Epithelial cell of proximal tubule (primary cell): Measurements from ENCODE around the gene TMCO4. TPM values are rescaled to one million over a fixed set of nuclear protein-coding genes. Genes with fewer than 3 reads are reported as not detected.

Experiments used
- DNase-seq: peaks from one replicate; pipeline ENCODE4 v3.0.0-alpha.2; 2011; ENCODE audit warnings: low read depth
- H3K4me3 ChIP-seq: 2 replicates; pipeline ENCODE4 v1.5.1; 2011; ENCODE audit warnings: low read depth, mild to moderate bottlenecking, low read length
- total RNA-seq: library from RNA; depleted of rRNA; stranded (reverse); fragments of >200 nt; gene quantifications from 2 replicates; pipeline ENCODE4 v1.2.3, GENCODE V29; 2015
- TF ChIP-seq, protein P1 (sequence below): conservative IDR thresholded peaks from 2 replicates; pipeline ENCODE4 v1.5.1; 2012; ENCODE audit warnings: low read depth, mild to moderate bottlenecking, low read length

The TMCO4 gene
- total RNA-seq, 1 donor from 2014 or later = 9.8 TPM

DNA sequence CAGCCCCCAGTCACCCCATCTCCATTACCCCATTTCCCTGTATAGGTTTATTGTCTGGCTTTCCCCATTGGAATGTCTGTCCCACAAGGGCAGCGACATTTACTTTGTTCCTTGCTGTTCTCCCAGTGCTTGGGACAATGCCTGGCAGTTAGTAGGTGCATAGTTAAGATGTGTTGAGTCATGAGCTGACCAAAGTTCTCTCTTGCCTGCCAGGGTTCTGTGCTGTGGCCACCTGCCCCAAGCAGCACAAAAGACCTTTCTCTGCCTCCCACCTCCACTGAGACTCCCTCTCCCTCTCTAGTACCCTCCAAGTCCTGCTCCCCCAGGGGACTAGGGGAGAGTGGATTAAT lies 40.0 kb downstream of the TMCO4 start:
- DNase-seq = no peak
- TF ChIP-seq, protein P1, sequence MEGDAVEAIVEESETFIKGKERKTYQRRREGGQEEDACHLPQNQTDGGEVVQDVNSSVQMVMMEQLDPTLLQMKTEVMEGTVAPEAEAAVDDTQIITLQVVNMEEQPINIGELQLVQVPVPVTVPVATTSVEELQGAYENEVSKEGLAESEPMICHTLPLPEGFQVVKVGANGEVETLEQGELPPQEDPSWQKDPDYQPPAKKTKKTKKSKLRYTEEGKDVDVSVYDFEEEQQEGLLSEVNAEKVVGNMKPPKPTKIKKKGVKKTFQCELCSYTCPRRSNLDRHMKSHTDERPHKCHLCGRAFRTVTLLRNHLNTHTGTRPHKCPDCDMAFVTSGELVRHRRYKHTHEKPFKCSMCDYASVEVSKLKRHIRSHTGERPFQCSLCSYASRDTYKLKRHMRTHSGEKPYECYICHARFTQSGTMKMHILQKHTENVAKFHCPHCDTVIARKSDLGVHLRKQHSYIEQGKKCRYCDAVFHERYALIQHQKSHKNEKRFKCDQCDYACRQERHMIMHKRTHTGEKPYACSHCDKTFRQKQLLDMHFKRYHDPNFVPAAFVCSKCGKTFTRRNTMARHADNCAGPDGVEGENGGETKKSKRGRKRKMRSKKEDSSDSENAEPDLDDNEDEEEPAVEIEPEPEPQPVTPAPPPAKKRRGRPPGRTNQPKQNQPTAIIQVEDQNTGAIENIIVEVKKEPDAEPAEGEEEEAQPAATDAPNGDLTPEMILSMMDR = no peak
- no peak overlapping the region for H3K4me3 ChIP-seq

DNA sequence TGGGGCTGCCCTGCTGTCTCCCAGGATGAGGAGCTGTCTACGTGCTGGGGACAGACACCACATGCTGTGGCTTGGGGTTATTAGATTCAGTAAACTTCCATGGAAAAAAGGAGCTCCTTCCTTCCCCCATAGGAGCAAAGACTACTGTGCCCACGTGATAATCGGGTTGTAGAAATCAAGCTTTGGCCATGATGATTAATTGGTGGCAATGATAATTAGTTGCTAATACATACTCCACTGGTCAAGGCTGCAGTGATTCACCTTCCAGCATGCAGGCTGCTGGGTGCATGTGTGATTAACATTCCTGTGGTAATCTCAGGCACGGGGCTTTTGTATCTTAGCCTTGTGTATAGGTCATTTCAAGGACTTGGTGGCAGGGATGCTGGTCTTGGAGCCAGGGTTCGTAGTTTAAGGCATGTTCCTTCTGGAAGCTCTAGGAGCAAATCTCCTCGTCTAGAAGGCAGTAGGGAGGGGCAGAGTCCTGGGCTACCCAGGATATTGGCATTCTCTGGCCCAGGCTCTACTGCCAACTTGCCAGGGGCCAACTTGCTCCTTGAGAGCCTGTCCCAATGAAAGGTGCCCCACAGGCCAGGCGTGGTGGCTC lies 41.4 kb downstream of the TMCO4 start:
- DNase-seq = peak; percentile 71
- TF ChIP-seq, protein P1 = no peak
- H3K4me3 ChIP-seq = no peak overlapping the region

DNA sequence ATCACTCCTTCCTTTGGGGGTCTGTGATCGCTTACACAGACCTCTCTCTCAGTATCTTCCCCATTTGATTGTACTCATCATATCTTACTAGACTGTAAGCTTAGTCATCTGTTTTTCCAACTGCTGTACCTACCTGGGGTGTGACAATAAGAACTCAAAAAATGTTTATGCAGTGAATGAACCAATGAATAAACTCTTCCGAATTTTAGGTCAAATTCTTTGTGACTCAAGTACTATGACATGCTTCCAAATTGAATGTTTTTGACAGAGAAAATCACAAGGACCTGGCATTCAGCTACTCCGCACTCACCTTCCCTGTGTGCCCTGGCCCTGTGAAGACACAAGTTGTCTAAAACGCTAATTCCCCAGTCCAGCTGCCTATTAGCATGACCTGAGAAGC lies 42.1 kb downstream of the TMCO4 start:
- TF ChIP-seq, protein P1 = no peak
- H3K4me3 ChIP-seq = no peak overlapping the region
- DNase-seq = no peak

DNA sequence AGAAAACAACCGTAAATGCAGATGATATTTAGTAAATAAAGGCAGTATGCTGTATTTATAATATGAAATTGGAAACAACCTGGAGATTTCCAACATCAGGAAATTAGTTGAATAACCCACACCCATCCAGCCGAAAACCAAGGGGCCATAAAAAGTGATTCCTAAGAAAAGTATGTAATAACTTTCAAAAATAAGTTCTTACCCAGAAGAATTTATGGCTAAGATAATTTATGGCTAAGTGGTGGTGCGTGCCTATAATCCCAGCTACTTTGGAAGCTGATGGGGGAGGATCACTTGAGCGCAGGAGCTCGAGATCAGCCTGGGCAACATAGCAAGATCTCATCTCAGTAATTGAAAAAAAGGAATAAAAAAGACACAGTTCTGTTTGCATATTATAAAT lies 43.2 kb downstream of the TMCO4 start:
- no peak for DNase-seq
- H3K4me3 ChIP-seq = no peak overlapping the region
- TF ChIP-seq, protein P1 = no peak

DNA sequence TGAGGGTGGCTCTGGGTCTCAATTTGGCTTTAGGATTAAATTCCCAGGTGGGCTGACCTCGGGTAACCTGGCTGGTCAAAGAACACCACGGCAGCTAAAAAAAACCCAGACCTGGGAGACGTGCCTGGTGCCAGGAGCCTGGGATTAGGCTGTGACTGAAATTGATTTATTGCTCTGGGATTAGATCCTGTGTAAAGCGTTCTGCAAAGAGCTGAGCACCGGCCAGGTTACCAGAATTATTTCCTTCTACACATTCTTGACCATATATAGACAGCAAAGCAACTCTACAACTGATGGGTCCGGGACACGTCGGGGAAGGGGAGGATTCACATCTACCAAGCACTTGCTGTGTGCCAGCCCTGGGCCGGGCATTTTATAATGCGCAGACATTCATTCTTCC lies 45.2 kb downstream of the TMCO4 start:
- H3K4me3 ChIP-seq = no peak overlapping the region
- TF ChIP-seq, protein P1 = no peak
- no peak for DNase-seq

DNA sequence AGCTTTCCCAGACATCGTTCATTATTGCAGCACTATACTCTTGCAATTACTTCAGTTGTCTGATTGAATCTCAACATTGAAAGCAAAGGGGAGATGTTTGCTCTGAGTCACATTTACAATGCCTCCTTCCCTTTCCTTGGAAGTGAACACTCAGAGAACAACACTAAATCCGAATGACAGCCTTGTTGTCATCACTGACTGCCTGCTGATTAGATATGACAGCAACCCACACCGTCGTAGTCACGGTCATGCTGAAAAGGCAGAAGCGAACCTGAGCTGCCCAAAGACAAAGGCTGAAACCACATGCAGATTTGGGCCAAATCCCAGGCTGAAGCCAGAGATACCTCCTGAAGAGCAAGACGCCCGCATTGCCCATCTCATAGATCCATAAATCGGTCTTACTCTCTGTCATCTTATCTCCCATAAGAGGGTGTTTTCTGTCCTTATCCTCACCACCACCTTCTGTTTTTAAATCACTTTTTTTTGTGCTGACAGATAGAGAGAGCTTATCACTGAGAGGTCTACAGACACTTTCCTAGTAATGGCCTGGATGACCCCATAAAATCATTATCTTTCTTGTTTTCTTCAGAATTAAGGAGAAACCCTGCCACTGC lies 47.5 kb downstream of the TMCO4 start:
- H3K4me3 ChIP-seq = no peak overlapping the region
- DNase-seq = no peak
- TF ChIP-seq, protein P1 = no peak

DNA sequence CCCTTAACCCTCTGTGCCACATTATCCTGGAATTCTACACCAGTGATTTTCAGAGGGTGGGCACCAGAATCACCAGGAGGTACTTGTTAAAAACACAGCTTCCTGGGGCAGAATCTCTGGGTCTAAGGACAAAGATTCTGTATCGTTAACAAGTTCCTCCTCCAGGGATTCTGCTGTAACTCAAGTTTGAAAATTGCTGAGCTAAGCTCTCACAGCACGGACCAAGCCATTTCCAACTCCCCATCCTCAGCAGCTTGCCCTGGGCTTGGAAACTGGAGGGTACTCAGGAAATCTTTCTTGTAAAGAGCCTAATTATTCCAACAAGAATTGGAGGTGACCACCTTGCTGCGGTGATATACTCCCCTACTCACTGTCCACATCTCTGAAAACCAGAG lies 48.8 kb downstream of the TMCO4 start:
- TF ChIP-seq, protein P1 = no peak
- DNase-seq = no peak
- H3K4me3 ChIP-seq = no peak overlapping the region
